Osteoblast (primary cell): Measurements from ENCODE around the gene SF3B2. TPM values are rescaled to one million over a fixed set of nuclear protein-coding genes. Genes with fewer than 3 reads are reported as not detected.

Source experiments
- DNase-seq: peaks from one replicate; pipeline ENCODE4 v3.0.0; 2011; ENCODE audit warnings: low spot score, mixed read lengths; ENCODE audit not compliant: insufficient read length; ENCODE audit errors: missing footprints
- H2AFZ ChIP-seq: 2 replicates; pipeline ENCODE4 v1.6.0; 2011; ENCODE audit warnings: mild to moderate bottlenecking, low read length
- H3K27ac ChIP-seq: 2 replicates; pipeline ENCODE4 v1.5.1; 2011; ENCODE audit warnings: mild to moderate bottlenecking, low read depth, low read length, moderate library complexity
- H3K27me3 ChIP-seq: 2 replicates; pipeline ENCODE4 v1.6.0; 2012; ENCODE audit warnings: mild to moderate bottlenecking, control low read depth, inconsistent platforms, low read length, moderate library complexity; ENCODE audit not compliant: insufficient read depth
- H3K36me3 ChIP-seq: 2 replicates; pipeline ENCODE4 v1.5.1; 2011; ENCODE audit warnings: mild to moderate bottlenecking, low read length, control low read depth, moderate library complexity; ENCODE audit not compliant: insufficient read depth
- H3K4me1 ChIP-seq: 2 replicates; pipeline ENCODE4 v1.5.1; 2011; ENCODE audit warnings: mild to moderate bottlenecking, low read length, control low read depth, moderate library complexity; ENCODE audit not compliant: insufficient read depth
- H3K4me2 ChIP-seq: 2 replicates; pipeline ENCODE4 v1.6.0; 2011; ENCODE audit warnings: mild to moderate bottlenecking, low read length; ENCODE audit not compliant: insufficient read depth
- H3K4me3 ChIP-seq: fragments of 200-600 bp; sonication (generic); 3 replicates; pipeline ENCODE4 v1.5.1; 2012; ENCODE audit warnings: mild to moderate bottlenecking, low read length, inconsistent platforms; ENCODE audit not compliant: insufficient read depth
- H3K79me2 ChIP-seq: 2 replicates; pipeline ENCODE4 v1.6.0; 2012; ENCODE audit warnings: mild to moderate bottlenecking, low read length, control low read depth, inconsistent platforms; ENCODE audit not compliant: insufficient read depth
- H3K9me3 ChIP-seq: 2 replicates; pipeline ENCODE4 v1.5.1; 2011; ENCODE audit warnings: low read depth, low read length, control low read depth
- H4K20me1 ChIP-seq: 2 replicates; pipeline ENCODE4 v1.6.0; 2012; ENCODE audit warnings: mild to moderate bottlenecking, low read length, control low read depth; ENCODE audit not compliant: insufficient read depth
- total RNA-seq: library from RNA; depleted of rRNA; stranded (reverse); fragments of >200 nt; gene quantifications from 2 replicates; pipeline ENCODE4 v1.2.3, GENCODE V29; 2012
- TF ChIP-seq, protein P1 (sequence below): IDR thresholded peaks from 2 replicates; pipeline ENCODE4 v1.5.1; 2011; ENCODE audit warnings: mild to moderate bottlenecking, low read depth, low read length, moderate library complexity; ENCODE audit errors: extremely low read depth

SF3B2 gene
- total RNA-seq, 1 donor, result 164 TPM

- no peak overlapping the region for H3K4me2 ChIP-seq
- no peak overlapping the region for H3K27ac ChIP-seq
Observed at GRCh38 chr11:66012371-66012945, 39.7 kb upstream of the SF3B2 start.

DNA sequence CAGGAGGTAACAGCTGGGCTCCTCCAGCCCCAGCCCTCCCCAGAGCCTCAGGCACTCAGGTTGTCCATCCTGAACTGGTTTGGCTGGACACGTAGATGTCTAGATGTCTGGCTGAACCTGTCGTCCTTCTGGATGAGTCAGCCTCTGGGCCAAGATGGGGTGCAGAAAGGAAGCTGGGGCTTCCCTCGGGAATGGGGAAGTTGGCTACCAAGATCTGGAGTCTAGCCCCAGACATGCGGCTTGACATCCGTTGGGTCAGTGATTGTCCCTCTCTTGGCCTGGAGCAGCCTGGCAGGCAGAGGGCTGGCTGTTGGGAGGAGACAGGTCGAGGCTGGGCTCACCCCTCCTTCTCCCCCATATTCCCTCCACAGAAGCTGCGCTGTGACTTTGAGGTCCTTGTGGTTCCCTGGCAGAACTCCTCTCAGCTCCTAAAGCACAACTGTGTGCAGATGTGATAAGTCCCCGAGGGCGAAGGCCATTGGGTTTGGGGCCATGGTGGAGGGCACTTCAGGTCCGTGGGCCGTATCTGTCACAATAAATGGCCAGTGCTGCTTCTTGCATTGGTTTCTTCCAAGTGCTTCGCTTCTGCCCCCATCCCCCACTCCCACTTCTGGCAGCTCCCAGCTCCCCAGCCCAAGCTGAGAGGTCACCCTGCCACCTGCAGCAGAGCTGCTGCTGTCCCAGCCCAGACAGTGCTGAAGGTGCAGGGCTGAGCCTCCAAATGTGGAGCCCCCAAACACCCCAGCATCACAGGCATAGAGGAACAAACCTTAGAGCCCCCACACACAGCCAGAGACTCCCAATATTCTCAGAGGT lies 39.0 kb upstream of the SF3B2 start:
- no peaks in the 10 kb centered on the region for H3K36me3 ChIP-seq
- no peaks in the 10 kb centered on the region for H3K27me3 ChIP-seq
- no peaks in the 10 kb centered on the region for H3K79me2 ChIP-seq
- H3K27ac ChIP-seq, result no peak overlapping the region
- no peaks in the 10 kb centered on the region for H3K9me3 ChIP-seq
- H4K20me1 ChIP-seq, result no peaks in the 10 kb centered on the region
- H3K4me1 ChIP-seq, result peaks cover 29% of the 10 kb centered on the region
- TF ChIP-seq, protein P1, sequence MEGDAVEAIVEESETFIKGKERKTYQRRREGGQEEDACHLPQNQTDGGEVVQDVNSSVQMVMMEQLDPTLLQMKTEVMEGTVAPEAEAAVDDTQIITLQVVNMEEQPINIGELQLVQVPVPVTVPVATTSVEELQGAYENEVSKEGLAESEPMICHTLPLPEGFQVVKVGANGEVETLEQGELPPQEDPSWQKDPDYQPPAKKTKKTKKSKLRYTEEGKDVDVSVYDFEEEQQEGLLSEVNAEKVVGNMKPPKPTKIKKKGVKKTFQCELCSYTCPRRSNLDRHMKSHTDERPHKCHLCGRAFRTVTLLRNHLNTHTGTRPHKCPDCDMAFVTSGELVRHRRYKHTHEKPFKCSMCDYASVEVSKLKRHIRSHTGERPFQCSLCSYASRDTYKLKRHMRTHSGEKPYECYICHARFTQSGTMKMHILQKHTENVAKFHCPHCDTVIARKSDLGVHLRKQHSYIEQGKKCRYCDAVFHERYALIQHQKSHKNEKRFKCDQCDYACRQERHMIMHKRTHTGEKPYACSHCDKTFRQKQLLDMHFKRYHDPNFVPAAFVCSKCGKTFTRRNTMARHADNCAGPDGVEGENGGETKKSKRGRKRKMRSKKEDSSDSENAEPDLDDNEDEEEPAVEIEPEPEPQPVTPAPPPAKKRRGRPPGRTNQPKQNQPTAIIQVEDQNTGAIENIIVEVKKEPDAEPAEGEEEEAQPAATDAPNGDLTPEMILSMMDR, result no peak
- no peak overlapping the region for H3K4me3 ChIP-seq
- DNase-seq, result peak; percentile 89
- H3K4me2 ChIP-seq, result no peak overlapping the region
- no peak overlapping the region for H2AFZ ChIP-seq

More at GRCh38 chr11:66012371-66012945, 39.7 kb upstream of the SF3B2 start:
- Histone ChIP-seq H3K27me3 (no peaks in the 10 kb centered on the region), H4K20me1 (no peaks in the 10 kb centered on the region), H3K4me1 (peaks cover 29% of the 10 kb centered on the region), H2AFZ (no peak overlapping the region), H3K4me3 (no peak overlapping the region), H3K9me3 (no peaks in the 10 kb centered on the region), H3K36me3 (no peaks in the 10 kb centered on the region), H3K79me2 (no peaks in the 10 kb centered on the region)
- peak; percentile 67 for DNase-seq
- TF ChIP-seq, protein P1, result no peak

GRCh38 chr11:66013762-66014100 lies 38.4 kb upstream of the SF3B2 start:
- H4K20me1 ChIP-seq, result no peaks in the 10 kb centered on the region
- H3K27me3 ChIP-seq, result no peaks in the 10 kb centered on the region
- H2AFZ ChIP-seq, result no peak overlapping the region
- no peaks in the 10 kb centered on the region for H3K9me3 ChIP-seq
- peaks cover 29% of the 10 kb centered on the region for H3K4me1 ChIP-seq
- no peak overlapping the region for H3K4me2 ChIP-seq
- no peak overlapping the region for H3K27ac ChIP-seq
- no peaks in the 10 kb centered on the region for H3K36me3 ChIP-seq
- H3K79me2 ChIP-seq, result no peaks in the 10 kb centered on the region
- TF ChIP-seq, protein P1, result no peak
- peak; percentile 55 for DNase-seq
- no peak overlapping the region for H3K4me3 ChIP-seq

DNA sequence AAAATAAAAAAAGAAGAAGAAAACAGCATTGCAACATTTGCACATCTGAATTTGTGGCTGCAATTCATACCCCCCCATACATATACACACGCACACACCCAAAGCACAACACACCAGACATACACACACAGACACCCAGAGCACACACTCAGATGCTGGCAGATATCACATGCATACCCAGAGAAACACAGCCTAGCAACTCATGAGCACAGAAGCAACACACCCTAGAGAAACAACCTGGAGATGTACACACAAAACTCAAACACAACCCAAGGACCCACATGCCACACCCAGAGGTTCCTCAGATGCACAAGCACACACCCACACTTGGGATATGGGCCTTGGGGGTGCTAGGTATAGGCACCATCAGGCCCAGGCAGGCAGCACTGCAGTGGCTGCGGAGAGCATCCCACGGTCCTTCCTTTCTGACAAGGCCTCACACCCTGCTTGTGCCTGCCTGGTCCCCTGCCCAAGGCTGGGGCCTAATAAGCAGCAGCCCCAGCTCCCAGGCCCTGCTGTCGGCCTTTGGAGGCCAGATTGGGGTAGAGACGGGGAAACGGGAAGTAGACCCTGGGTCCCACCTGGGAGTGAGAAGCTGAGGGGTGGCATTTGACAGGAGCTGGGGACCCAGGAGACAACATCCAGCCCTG lies 37.2 kb upstream of the SF3B2 start:
- peak; percentile 87 for DNase-seq
- no peaks in the 10 kb centered on the region for H3K9me3 ChIP-seq
- TF ChIP-seq, protein P1, result no peak
- peak overlapping the region; percentile 71 for H2AFZ ChIP-seq
- peaks cover 29% of the 10 kb centered on the region for H3K4me1 ChIP-seq
- no peaks in the 10 kb centered on the region for H3K79me2 ChIP-seq
- no peaks in the 10 kb centered on the region for H4K20me1 ChIP-seq
- no peak overlapping the region for H3K4me3 ChIP-seq
- H3K4me2 ChIP-seq, result no peak overlapping the region
- peak overlapping the region; percentile 68 for H3K27ac ChIP-seq
- no peaks in the 10 kb centered on the region for H3K36me3 ChIP-seq
- no peaks in the 10 kb centered on the region for H3K27me3 ChIP-seq
